ENCODE results near the gene RAB3B.

The RAB3B gene

DNA sequence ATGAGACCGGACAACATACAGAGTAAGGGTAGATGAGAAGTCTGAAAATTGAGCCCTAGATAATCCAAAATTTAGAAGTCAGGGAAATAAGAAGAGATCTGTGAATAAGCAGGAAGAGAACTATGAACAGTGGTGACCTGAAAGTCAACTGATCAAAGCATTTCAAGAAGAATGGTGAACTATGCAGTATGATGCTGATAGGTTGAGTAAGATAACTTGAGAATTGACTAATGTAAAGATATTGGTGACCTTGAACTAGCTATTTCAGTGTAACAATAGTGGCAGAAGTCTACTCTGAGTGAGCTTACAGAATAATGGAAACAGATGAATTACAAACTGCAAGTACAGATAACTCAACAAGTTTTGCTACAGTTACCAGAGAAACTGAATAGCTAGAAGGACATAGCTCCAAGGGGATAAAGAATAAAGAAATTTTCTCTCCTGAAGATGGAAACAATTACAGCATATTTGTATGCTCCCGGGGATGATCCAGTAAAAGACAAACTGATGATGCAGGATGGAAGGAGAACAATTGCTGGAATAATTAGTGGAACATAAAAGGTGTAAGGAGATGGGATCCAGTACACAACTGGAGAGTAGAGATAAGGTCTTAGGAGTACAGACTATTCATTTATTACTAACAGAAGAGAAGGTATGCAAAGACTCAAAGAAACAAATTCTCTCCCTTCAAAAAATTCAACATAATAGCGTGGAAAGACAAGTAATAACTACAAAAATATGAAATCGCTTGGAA, 122.8 kb downstream of the RAB3B start:
- FAIRE-seq: peak; percentile 17

DNA sequence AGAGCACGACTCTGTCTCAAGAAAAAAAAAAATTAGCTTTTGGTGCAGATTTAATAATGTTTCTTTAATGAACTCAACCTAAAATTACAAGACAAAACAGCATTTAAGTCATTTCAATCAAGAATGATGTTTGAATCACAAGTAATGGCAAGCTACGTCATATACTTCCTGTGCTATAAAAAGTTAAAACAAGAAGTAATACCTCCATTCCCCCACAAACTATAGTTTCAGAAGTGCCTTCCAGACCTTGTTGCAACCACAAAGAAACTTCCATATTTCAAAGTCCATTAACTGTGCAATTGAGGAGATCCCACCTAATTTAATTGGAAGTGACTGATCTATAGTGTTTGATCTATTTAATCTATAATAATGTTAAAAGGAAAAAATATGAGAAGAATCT, 127.1 kb downstream of the RAB3B start:
- no peak for FAIRE-seq

DNA sequence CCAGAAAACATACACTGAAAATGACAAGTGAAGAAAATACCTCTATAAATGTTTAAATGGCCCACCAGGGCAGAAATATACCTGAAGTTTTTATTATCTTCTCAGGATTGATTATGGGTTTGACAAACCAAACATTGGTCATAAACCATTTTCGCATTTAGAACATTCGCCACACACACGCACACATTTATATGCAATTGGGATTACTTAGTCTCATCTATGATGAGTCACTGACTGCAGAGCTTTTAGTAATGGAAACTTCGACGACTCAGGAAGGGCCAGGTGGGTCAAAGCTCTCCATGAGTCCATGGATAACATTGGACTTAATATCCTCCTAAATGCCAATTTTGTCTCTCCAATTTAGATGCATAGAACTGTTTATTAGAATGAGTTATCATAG, 128.8 kb downstream of the RAB3B start:
- no peak for FAIRE-seq

DNA sequence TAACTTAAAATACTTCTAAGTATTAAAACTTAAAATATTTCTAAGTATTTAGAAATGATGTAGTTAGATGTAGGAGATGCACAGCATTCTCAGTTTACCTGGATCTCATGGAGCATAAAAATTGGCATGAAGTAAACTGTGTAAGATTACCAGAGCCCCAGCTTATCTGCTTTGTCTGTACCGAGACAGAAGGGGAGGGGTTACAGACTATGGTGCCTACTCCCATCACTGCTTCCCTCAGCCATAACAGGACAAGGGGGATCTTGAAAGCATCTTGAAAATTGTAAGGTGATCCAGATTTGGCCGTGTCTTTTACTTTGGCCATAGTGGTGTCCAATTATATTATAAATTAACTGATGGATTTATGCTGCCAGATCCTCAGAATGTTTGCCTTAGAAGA, 130.8 kb downstream of the RAB3B start:
- FAIRE-seq: no peak

DNA sequence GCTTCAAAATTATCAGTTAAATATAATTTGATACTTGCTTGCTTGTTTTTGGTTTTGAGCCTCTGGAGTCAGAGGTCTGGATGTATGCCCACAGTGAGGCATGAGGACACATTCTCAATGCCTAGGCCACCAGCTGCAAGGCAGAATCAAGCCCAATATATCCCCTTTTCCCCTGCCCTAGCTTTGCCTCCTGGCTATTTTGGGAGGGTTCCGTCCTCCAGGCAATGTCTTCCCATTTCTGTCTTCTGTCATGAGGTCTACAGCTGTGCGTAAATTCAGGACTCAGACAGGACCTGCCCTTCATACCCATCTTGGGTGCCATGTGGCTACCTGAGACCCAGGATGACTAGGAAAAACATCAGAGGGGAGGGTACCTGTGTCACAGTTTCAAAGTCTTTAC, 131.2 kb downstream of the RAB3B start:
- FAIRE-seq: no peak

DNA sequence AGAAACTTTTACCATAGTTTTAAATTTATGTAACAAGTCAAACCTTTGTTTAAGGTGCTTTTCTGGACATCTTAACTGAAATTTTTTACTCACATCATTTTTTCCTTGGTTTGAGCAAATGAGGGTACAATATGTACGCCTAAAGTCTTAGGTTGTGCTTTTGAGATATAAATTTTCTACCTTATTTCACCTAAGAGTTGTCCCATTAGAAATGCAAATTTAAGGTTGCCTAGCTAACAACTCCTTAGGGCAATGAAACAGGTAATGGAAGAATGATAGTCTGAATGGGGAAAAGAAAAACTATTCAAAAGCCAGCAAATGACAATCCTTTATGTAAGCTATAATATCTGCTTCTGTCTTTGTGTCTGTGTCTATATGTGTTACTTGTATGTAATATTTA, 131.6 kb downstream of the RAB3B start:
- no peak for FAIRE-seq

Data from G401.6 (cell line).